Activated T-cell treated with anti-CD3 and anti-CD28 coated beads for 1 hour (primary cell): ENCODE measurements around the gene TMEM248.
"Not testable (repeated sequence)": the region's sequence is repeated elsewhere in the genome, so short reads cannot be mapped to it uniquely, and the experiment has no call there.

Experiments used
- DNase-seq: peaks from one replicate; pipeline ENCODE4 v3.0.0-alpha.2; 2020; ENCODE audit warnings: low read depth

TMEM248 gene

GRCh38 chr7:67004145-67004544, 83.1 kb downstream of the TMEM248 start:
- not testable (repeated sequence) for DNase-seq

GRCh38 chr7:67006965-67007364, 85.9 kb downstream of the TMEM248 start:
- no peak for DNase-seq
